ENCODE results near the gene ACLY. TPM values are rescaled to one million over a fixed set of nuclear protein-coding genes. Genes with fewer than 3 reads are reported as not detected.
"Not testable (repeated sequence)": the region's sequence is repeated elsewhere in the genome, so short reads cannot be mapped to it uniquely, and the experiment has no call there.

The ACLY gene
- total RNA-seq, 1 experiment from 2014 or later = 114 TPM

DNA sequence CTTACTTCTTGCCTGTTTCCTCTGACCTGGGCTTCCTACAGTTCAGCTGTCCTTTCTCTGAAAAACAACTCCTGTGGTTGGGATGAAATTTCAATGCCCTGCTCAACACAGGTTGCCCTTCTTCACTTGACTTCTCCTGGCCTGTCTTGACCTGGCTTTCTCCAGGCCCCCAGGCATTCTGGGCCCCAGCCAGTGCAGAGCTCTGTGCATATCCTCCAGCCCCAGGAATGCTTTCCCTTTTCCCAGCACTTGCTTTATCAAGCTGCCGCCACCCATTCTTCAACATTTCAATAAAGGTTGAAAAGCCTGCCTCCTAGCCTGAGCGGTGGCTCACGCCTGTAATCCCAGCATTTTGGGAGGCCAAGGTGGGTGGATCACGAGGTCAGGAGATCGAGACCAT is 22.4 kb upstream of the ACLY start:
- DNase-seq (ENCODE audit: extremely low read depth, low read depth) = no peak

DNA sequence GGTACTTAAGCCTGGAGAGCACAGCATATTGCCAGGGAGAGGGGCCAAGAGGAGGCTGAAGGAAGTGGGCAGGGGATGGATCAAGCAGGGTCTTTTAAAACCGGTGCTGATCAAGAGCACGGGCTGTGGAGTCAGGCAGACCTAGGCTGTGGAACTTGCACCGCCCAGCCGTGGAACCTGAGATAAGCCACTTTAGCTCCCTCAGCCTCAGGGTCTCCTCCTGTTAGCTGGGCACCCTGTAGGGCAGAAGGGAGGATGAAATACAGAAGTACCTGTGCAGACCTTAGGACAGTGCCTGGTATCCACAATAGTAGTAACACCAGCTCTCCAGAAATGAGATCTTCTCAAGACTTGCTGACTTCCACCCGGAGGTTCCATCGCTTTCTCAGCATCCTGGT is 20.9 kb upstream of the ACLY start:
- no peak for DNase-seq (ENCODE audit: extremely low read depth, low read depth)

- DNase-seq (ENCODE audit: extremely low read depth, low read depth) = no peak
Measured at GRCh38 chr17:41939044-41939692, 20.4 kb upstream of the ACLY start.

GRCh38 chr17:41937970-41938954 is 19.5 kb upstream of the ACLY start:
- DNase-seq (ENCODE audit: extremely low read depth, low read depth) = no peak

- DNase-seq (ENCODE audit: extremely low read depth, low read depth) = no peak
Measured at GRCh38 chr17:41935641-41936040, 16.9 kb upstream of the ACLY start.

DNA sequence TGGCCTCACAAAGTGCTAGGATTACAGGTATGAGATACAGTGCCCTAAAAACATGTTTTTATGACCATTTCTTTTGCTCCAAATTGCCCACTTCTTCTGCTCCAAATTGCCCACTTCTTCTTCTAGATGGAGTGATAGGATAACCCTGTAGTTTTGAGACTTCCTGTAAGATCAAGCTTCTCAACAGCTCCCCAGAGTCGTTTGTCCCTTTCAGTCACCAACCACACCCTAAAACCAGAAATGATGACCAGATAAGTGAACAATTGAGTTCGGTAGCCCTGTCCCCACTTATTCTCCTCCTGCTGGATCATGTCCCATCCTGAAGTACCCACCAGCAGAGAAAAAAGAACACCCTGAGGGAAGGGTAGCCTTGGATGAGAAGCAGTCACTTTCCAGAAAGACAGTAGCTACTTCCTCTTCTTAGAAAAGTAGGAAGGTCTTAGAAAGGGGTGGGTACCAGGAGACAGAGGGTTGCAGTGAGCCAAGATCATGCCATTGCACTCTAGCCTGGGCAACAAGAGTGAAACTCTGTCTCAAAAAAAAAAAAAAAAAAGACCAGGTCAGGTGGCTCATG is 14.2 kb upstream of the ACLY start:
- no peak for DNase-seq (ENCODE audit: extremely low read depth, low read depth)

- DNase-seq (ENCODE audit: extremely low read depth, low read depth) = not testable (repeated sequence)
Measured at GRCh38 chr17:41931715-41932114, 13.0 kb upstream of the ACLY start.

DNA sequence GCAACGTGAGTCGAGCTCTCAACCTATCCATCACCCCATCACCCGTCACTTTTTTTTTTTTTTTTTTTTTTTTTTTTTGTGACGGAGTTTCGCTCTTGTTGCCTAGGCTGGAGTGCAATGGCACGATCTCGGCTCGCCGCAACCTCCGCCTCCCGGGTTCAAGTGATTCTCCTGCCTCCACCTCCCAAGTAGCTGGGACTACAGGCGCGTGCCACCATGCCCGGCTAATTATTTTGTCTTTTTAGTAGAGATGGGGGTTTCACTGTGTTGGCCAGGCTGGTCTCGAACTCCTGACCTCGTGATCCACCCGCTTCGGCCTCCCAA is 12.0 kb upstream of the ACLY start:
- not testable (repeated sequence) for DNase-seq (ENCODE audit: extremely low read depth, low read depth)

GRCh38 chr17:41930009-41930832 is 11.5 kb upstream of the ACLY start, which contains the start of gene ODAD4:
ODAD4 (plus strand) TSS chr17:41930617; CDS start chr17:41930724, 107 bp downstream.
- DNase-seq (ENCODE audit: extremely low read depth, low read depth) = peak; percentile 95

DNA sequence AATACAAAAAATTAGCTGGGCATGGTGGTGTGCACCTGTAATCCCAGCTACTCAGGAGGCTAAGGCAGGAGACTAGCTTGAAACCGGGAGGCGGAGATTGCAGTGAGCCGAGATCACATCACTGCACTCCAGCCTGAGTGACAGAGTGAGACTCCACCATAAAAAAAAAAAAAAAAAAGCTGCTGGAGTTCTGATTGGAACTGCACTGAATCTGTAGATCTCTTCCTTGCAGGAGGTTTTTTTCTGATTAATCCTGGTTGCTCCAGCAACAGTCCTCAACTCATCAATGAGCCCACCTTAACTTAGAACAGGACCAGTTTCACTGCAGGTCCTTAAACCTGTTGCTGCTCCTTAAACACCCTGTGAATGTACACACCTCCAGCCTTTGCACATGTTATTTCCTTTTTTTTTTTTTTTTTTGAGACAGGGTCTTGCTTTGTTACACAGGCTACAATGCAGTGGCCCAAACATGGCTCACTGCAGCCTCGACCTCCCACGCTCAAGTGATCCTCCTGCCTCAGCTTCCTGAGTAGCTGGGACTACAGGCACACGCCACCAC is 10.0 kb upstream of the ACLY start:
- no peak for DNase-seq (ENCODE audit: extremely low read depth, low read depth)

GRCh38 chr17:41925991-41926590 is 7.3 kb upstream of the ACLY start:
- DNase-seq (ENCODE audit: extremely low read depth, low read depth) = no peak

GRCh38 chr17:41920580-41920955 is 1.8 kb upstream of the ACLY start:
- no peak for DNase-seq (ENCODE audit: extremely low read depth, low read depth)

GRCh38 chr17:41919840-41920579 is 1.3 kb upstream of the ACLY start:
- DNase-seq (ENCODE audit: extremely low read depth, low read depth) = no peak

DNA sequence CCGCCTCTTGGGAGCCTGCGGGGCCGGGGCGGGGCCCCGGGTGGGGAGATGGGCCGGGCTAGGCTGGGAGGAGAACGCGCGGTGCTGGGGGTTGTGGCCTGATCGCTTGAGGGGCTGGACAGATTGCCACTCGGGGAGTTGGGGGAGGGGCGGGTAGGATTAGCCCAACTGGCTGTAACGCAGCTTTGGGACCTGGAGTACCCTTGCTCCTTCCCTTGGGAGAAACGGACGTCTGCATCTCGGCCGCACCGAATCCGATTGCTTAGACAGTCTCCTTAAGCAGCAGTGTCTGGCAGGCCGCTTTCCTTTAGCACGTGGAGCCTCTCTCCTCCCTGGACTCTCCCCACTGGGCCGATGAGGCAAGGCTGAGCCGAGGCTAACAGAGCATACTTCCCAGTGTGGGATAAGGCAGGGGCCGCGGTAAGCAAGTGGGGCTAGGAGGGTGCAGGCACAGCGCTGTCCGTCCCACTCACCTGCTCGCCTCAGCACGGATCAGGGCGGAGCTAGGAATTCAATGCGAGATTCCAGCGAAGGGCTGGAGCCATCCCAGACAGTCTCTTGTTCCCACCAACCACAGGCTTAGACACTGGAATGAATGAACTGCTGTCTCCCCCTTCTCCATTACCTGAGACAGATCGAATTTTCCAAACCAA is 540 bp upstream of the ACLY start:
- DNase-seq (ENCODE audit: extremely low read depth, low read depth) = no peak

DNA sequence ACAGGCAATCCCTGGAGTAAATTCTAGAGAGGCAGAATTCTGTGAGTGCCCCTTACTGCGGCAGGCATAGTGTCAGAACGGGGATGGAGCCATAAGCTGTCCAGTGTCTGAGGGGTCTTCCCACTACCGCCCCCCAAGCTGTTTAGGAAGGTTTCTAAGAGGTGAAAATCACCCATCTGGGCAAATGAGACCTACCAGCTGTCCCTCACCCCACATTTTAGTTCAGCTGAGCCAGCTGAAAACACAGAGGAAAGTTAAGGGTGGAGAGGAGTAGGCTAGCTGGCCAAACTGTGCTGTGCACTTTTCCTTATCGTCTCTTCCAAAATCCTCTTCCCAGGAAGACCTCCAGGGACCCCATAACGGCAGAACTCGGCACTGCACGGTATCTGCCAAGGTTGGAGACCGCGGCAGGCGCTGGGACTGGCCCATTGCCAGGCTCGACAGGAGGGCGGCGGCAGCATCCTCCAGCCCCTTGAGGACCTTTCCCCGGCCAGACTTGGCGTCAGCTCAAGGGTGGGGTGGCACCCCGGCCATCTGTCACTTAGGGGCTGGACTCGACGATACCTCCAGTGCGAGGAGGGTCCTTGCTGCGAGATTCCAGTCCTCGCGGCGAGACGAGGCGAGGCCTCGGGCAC is 955 bp downstream of the ACLY start:
- DNase-seq (ENCODE audit: extremely low read depth, low read depth) = no peak

DNA sequence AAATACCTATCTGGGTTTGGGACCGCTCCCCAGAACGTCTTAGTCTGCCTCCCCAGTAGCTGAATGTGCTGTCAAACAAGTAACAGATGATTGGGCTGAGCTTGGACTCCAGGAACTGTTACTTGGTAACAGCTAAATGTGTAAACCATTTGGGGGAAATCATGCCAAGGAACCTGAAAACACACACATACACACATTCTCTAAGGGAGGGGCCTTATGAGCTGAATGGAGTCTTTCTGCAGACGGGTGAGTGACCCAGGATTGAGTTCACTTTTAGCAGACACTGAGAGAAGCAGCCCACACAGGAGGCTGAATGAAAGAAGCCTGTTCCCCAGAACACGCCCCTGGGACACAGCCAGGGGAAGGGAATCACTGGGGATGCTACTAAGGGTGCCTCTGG is 1.6 kb downstream of the ACLY start:
- DNase-seq (ENCODE audit: extremely low read depth, low read depth) = no peak

DNA sequence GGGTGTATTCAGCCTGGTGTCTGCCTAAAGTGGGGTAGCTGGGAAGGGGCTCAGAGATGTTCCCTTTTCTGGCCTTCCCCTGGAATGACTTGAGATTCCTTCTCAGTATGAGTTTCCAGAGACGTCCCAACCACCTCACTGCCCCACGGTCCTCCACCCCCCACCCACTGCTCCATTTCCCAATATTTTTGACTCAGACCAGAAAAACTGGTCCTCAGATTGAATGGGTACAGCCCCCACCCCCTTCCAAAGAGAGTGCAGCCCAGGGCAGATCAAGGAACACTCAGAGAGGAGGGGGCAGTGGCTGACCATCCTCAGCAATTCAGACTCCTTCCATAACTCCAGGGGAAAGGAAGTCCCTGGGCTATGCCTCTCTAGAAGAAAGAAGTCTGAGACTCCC is 3.2 kb downstream of the ACLY start:
- no peak for DNase-seq (ENCODE audit: extremely low read depth, low read depth)

GRCh38 chr17:41915020-41915419 is 3.7 kb downstream of the ACLY start:
- DNase-seq (ENCODE audit: extremely low read depth, low read depth) = no peak
